Measurements from ENCODE around the gene EXOSC9. TPM values are rescaled to one million over a fixed set of nuclear protein-coding genes. Genes with fewer than 3 reads are reported as not detected.

The EXOSC9 gene
- total RNA-seq, 1 experiment from 2014 or later: 69.1 TPM

DNA sequence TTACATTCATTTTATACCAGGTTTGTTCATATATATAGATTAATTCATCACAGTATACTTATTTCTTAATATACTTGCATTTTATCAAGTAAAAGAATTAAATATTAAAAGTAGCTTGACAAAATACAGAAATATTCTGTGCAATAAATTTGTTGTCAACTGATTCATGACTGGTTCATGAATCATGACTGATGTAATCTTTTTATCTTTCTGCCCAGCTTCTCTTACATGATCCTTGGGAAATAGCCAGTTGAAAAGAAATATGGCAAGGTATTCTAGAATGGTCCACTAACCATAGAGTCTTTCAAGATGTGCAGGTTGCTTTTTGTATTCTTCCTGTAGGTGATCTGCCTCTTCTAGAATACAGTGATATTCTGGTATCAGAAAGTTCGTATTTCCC, 26.7 kb downstream of the EXOSC9 start:
- no peak overlapping the region for H4K91ac ChIP-seq (ENCODE audit: insufficient read length, low read depth, low read length)
- Mint-ChIP-seq H3K27me3 (ENCODE audit: low read depth) (no peaks in the 10 kb centered on the region), H3K4me1 (0 out of 4 replicates have a peak, but pooled peaks cover 0 to 3% of the 10 kb centered on the region in 2 experiments), H3K9me3 (no peaks in the 10 kb centered on the region), H3K36me3 (ENCODE audit: insufficient read depth in 1 of 3, low read depth in 3 of 3) (peaks cover 0 to 10% (median 3%) of the 10 kb centered on the region in 3 experiments; a peak in 5 of 7 replicates), H3K4me3 (no peak overlapping the region), H3K27ac (no peak overlapping the region)
- no peak overlapping the region for H4K8ac ChIP-seq (replicated peaks; ENCODE audit: insufficient read length, low read depth, low read length)
- H3K9ac ChIP-seq (ENCODE audit: extremely low read depth, insufficient read length, low read length): no peak overlapping the region
- no peak overlapping the region for H2BK120ac ChIP-seq (ENCODE audit: low read depth, low read length, poor library complexity, severe bottlenecking)
- no peaks in the 10 kb centered on the region for H3K4me1 ChIP-seq (ENCODE audit: insufficient read depth, low read length)
- peaks cover under 1% of the 10 kb centered on the region; the same call in 1 of the 2 replicates for H3K79me2 ChIP-seq (ENCODE audit: insufficient read depth, low read length)
- H2BK12ac ChIP-seq (ENCODE audit: insufficient read length, low read depth, low read length): no peak overlapping the region
- H3K4me2 ChIP-seq (ENCODE audit: insufficient read depth, insufficient read length, low read length): no peak overlapping the region
- no peak overlapping the region for H3K4ac ChIP-seq (ENCODE audit: low read depth, low read length)
- H3T11ph ChIP-seq (ENCODE audit: low read length): no peak overlapping the region
- H2BK5ac ChIP-seq (ENCODE audit: insufficient read length, low read length): no peak overlapping the region
- WGBS (ENCODE audit: extremely low coverage, insufficient read length, low lambda C conversion rate): no CpG with 5 or more reads among the region's 1 CpG
- H3K23ac ChIP-seq (ENCODE audit: insufficient read length, low read depth, low read length): no peak overlapping the region
- H2BK20ac ChIP-seq (ENCODE audit: low read depth, low read length, poor library complexity, severe bottlenecking): no peak overlapping the region
- no peaks in the 10 kb centered on the region for H4K20me1 ChIP-seq (ENCODE audit: control insufficient read depth, insufficient read depth, insufficient read length)
- H3K79me1 ChIP-seq (ENCODE audit: insufficient read depth, low read depth, low read length, poor library complexity, severe bottlenecking): no peaks in the 10 kb centered on the region
- H3K27me3 ChIP-seq (ENCODE audit: insufficient read depth, low read length): no peaks in the 10 kb centered on the region
- H3K14ac ChIP-seq (ENCODE audit: insufficient read depth, low read length): no peak overlapping the region
- H2AK5ac ChIP-seq (ENCODE audit: insufficient read length, low read length): no peak overlapping the region
- no peak overlapping the region for H3K18ac ChIP-seq (ENCODE audit: insufficient read length, low read depth, low read length)
- no peaks in the 10 kb centered on the region for H3K9me3 ChIP-seq (ENCODE audit: control insufficient read depth, low read depth, low read length)
- no peak overlapping the region for H2BK15ac ChIP-seq (ENCODE audit: low read depth, low read length)
- TF ChIP-seq CTCF (conservative IDR thresholded peaks at IDR 0.05): no peak
- no peak overlapping the region for H2AFZ ChIP-seq (ENCODE audit: low read length)
- no peak for DNase-seq
- no peak overlapping the region for H3K56ac ChIP-seq (ENCODE audit: insufficient read length, low read depth, low read length)
- H3K27ac ChIP-seq (ENCODE audit: insufficient read length, low read depth, low read length): no peak overlapping the region
- peaks cover 1% of the 10 kb centered on the region for H3K23me2 ChIP-seq (ENCODE audit: insufficient read length, low read depth, low read length, poor library complexity, severe bottlenecking)
- no peak overlapping the region for H4K5ac ChIP-seq (ENCODE audit: insufficient read length, low read depth, low read length)

Data from H9 (cell line).